ENCODE data around the gene ASMTL.
A peak's percentile ranks its signal among the peaks of the same experiment; 100 is the strongest.

Gene ASMTL

DNA sequence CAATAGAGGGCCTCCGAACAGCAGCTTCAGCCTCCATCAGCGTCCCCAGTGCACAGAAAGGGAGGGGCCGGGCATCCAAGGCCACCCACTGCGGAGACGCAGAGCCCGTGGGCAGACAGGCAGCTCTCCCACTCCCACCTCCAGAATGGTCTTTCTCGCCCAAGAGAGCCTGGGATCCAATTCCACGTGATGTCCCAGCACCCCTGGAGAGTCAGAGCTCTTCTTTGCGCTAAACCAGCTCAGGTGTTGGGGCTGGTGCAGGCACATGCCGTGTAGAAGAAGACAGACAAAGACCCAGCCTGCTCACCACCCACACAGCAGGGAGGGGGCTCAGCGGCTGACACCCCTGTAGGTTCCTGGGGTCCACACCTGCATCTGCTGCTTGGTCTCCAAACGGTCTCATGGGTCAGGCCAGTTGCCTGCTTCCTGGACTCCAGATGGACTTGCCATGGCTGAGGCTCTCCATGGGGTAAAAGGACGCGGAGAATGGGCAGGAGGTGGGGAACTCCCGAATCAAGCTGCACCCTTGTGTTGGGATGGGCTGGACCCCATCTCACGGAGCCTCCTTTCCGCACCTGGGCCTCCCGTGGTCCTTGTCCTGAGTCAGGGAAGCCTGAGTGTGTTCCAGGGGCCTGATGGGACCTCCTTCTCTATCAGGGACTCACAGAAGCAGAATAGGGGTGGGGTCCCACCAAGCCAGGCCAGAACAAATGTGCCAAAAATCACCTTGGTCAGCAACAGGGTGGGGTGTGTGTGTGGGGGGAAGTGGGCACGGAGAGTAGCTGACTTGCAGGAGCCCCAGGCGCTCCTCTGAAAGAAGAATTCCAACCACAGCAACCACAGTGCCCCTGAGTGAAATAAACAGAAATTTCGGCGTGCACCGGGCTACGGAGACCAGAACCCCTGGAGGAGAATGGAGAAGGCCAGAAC is 11.6 kb upstream of the ASMTL start:
- Histone ChIP-seq H3K4me3 (ENCODE audit: insufficient read depth, low read length, poor library complexity, severe bottlenecking) (no peak overlapping the region), H3F3A (ENCODE audit: insufficient read depth) (peaks cover 37% of the 10 kb centered on the region), H3K27me3 (ENCODE audit: low read length) (no peaks in the 10 kb centered on the region), H3K36me3 (ENCODE audit: low read length) (no peaks in the 10 kb centered on the region), H3K27ac (ENCODE audit: low read depth, low read length) (0 out of 2 replicates have a peak overlapping the region, but pooled peaks have one; percentile 45), H3K9ac (ENCODE audit: low read length) (no peak overlapping the region), H2AFZ (ENCODE audit: low read depth, low read length, severe bottlenecking) (no peak overlapping the region), H4K20me1 (ENCODE audit: low read depth, low read length) (no peaks in the 10 kb centered on the region), H3K9me2 (replicated peaks; ENCODE audit: insufficient read depth, low read length) (no peaks in the 10 kb centered on the region), H3K4me2 (ENCODE audit: low read depth, low read length, poor library complexity, severe bottlenecking) (no peak overlapping the region), H3K79me2 (ENCODE audit: insufficient read depth, low read length) (peaks cover 8% of the 10 kb centered on the region; the same call in 1 of the 2 replicates), H3K9me3 (ENCODE audit: insufficient read depth, low read length) (no peaks in the 10 kb centered on the region)
- TF ChIP-seq CTCF (IDR thresholded peaks at IDR 0.05; ENCODE audit: insufficient read depth, low read length, poor library complexity, severe bottlenecking) (no peak), EZH2phosphoT487 (conservative IDR thresholded peaks at IDR 0.05; ENCODE audit: low read length) (no peak)

DNA sequence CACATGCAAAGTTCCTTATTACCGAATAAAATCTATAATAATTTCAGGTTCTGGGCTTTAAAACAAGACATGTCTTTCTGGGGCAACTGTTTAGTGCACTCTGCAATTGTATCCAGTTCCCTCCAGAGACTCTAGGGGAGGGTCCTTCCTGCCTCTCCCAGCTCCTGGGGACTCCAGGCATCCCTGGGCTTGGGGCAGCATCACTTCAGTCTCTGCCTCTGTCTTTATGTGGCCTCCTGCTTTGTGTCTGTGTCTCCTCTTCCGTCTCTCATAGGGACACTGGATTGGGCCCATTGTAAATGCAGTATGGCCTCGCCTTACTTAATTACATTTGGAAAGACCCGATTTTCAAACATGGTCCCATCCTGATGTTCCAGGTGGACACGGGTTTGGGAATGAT is 10.9 kb upstream of the ASMTL start:
- Histone ChIP-seq H2AFZ (ENCODE audit: low read depth, low read length, severe bottlenecking) (no peak overlapping the region), H3K27me3 (ENCODE audit: low read length) (no peaks in the 10 kb centered on the region), H3K9me2 (replicated peaks; ENCODE audit: insufficient read depth, low read length) (no peaks in the 10 kb centered on the region), H3K4me3 (ENCODE audit: insufficient read depth, low read length, poor library complexity, severe bottlenecking) (no peak overlapping the region), H3K4me2 (ENCODE audit: low read depth, low read length, poor library complexity, severe bottlenecking) (no peak overlapping the region), H3K27ac (ENCODE audit: low read depth, low read length) (peak overlapping the region; percentile 45; the same call in 1 of the 2 replicates), H3K9me3 (ENCODE audit: insufficient read depth, low read length) (no peaks in the 10 kb centered on the region), H4K20me1 (ENCODE audit: low read depth, low read length) (no peaks in the 10 kb centered on the region), H3F3A (ENCODE audit: insufficient read depth) (peaks cover 34% of the 10 kb centered on the region), H3K79me2 (ENCODE audit: insufficient read depth, low read length) (peaks cover 8% of the 10 kb centered on the region; the same call in 1 of the 2 replicates), H3K9ac (ENCODE audit: low read length) (no peak overlapping the region), H3K36me3 (ENCODE audit: low read length) (no peaks in the 10 kb centered on the region)
- TF ChIP-seq CTCF (IDR thresholded peaks at IDR 0.05; ENCODE audit: insufficient read depth, low read length, poor library complexity, severe bottlenecking) (no peak), EZH2phosphoT487 (conservative IDR thresholded peaks at IDR 0.05; ENCODE audit: low read length) (no peak)

DNA sequence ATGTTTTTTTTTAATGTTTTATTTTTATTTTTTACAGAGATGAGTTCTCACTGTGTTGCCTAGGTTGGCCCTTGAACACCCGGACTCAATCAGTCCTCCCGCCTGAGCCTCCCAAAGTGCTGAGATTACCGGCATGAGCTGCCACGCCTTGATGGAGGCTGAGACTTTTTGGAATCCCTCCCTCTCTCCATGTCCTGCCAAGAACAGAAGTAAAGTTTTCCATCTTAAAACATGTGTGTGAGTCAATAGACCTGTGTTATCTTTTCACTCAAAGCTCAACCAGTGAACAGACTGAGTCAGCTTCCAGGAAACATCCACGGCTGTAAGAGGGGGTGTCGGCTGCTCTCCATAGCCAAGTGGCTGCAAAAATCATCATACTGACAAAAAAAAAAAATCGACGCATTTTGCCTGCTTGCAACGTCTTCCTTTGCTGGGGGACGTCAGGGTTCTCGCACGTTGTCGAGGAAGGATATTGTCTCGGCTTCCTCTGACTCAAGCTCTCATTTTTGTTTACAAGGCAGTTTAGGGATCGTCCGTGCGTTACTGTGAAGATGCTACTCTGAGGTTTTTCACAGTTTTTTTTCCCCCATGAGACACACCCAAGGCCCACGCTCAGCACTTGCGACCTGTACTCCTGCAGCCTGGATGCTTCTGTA is 10.0 kb upstream of the ASMTL start:
- no peak overlapping the region for H3K4me2 ChIP-seq (ENCODE audit: low read depth, low read length, poor library complexity, severe bottlenecking)
- H3K9ac ChIP-seq (ENCODE audit: low read length): no peak overlapping the region

More for the DNA sequence above, 10.0 kb upstream of the ASMTL start:
- no peak for TF ChIP-seq CTCF (IDR thresholded peaks at IDR 0.05; ENCODE audit: insufficient read depth, low read length, poor library complexity, severe bottlenecking)
- no peak for TF ChIP-seq EZH2phosphoT487 (conservative IDR thresholded peaks at IDR 0.05; ENCODE audit: low read length)
- H3K27ac ChIP-seq (ENCODE audit: low read depth, low read length): peak overlapping the region; percentile 45
- no peak overlapping the region for H3K4me3 ChIP-seq (ENCODE audit: insufficient read depth, low read length, poor library complexity, severe bottlenecking)
- H4K20me1 ChIP-seq (ENCODE audit: low read depth, low read length): no peaks in the 10 kb centered on the region
- peaks cover 8% of the 10 kb centered on the region; the same call in 1 of the 2 replicates for H3K79me2 ChIP-seq (ENCODE audit: insufficient read depth, low read length)
- H3K9me3 ChIP-seq (ENCODE audit: insufficient read depth, low read length): no peaks in the 10 kb centered on the region
- no peaks in the 10 kb centered on the region for H3K9me2 ChIP-seq (replicated peaks; ENCODE audit: insufficient read depth, low read length)
- H2AFZ ChIP-seq (ENCODE audit: low read depth, low read length, severe bottlenecking): no peak overlapping the region
- H3F3A ChIP-seq (ENCODE audit: insufficient read depth): peaks cover 30% of the 10 kb centered on the region
- H3K36me3 ChIP-seq (ENCODE audit: low read length): no peaks in the 10 kb centered on the region
- H3K27me3 ChIP-seq (ENCODE audit: low read length): no peaks in the 10 kb centered on the region

All from SU-DHL-6 (cell line).